ENCODE data around the gene PTPRN2.

GRCh38 chr7:157782041-157782440 is 805.6 kb downstream of the PTPRN2 start:
- TF ChIP-seq CTCF (conservative IDR thresholded peaks at IDR 0.05; ENCODE audit: low read length), result no peak
- TF ChIP-seq EZH2phosphoT487 (IDR thresholded peaks at IDR 0.05; ENCODE audit: borderline replicate concordance, low read depth, low read length), result no peak

Measured in OCI-LY7 (cell line).